ENCODE data around the gene RNASE12. TPM values are rescaled to one million over a fixed set of nuclear protein-coding genes. Genes with fewer than 3 reads are reported as not detected.

RNASE12 gene
- total RNA-seq, 1 experiment from 2014 or later, result not detected

DNA sequence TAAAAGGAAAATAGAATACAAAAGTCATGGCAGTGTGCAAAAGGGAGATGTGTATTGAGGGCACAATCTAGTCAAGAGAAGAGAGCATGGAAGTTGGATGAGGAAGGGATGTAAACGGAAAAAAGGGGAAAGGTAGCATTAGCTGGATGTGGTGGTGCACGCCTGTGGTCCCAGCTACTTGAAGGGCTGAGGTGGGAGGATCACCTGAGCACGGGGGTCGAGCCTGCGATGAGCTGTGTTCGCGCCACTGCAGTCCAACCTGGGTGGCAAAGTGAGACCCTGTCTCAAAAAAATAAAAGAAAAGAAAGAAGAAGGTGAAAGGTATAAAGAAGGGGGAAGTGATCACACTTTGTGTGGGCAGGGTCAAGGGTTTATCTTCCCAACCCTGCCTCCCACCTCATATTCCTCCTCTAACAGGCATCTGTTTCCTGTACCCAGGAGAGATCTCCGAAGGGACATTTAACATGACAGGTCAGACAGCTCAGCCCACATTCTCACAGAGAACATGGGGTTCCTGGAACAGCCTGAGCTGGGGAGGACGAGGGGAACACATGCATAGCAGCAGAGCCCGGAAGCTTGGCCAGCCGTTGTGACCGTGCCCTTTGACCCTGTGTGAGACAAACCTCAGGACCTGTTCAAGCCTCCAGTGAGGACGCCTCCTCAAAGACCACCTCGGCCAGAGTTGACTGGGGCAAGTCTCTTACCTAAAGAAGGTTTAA is 12.2 kb downstream of the RNASE12 start:
- no peak overlapping the region for H3K9ac ChIP-seq (ENCODE audit: extremely low read depth, insufficient read length, low read length)
- H3K4me1 ChIP-seq (ENCODE audit: insufficient read depth, low read length), result peaks cover 23% of the 10 kb centered on the region
- H4K91ac ChIP-seq (ENCODE audit: insufficient read length, low read depth, low read length), result no peak overlapping the region
- Mint-ChIP-seq H3K4me3 (peak overlapping the region in 1 of 2 experiments; percentile 37; a peak in 3 of 5 replicates), H3K4me1 (peaks cover 54 to 63% of the 10 kb centered on the region in 2 experiments), H3K9me3 (no peaks in the 10 kb centered on the region; a peak in 1 of 5 replicates), H3K27ac (peak overlapping the region; percentile 87 to 96 (median 96)), H3K36me3 (ENCODE audit: insufficient read depth in 1 of 3, low read depth in 3 of 3) (peaks cover 0 to 1% (median 0%) of the 10 kb centered on the region in 3 experiments; a peak in 2 of 7 replicates), H3K27me3 (ENCODE audit: low read depth) (no peaks in the 10 kb centered on the region)
- H3K4ac ChIP-seq (ENCODE audit: low read depth, low read length), result no peak overlapping the region
- H4K20me1 ChIP-seq (ENCODE audit: control insufficient read depth, insufficient read depth, insufficient read length), result no peaks in the 10 kb centered on the region
- no CpG with 5 or more reads among the region's 14 CpGs for WGBS (ENCODE audit: extremely low coverage, insufficient read length, low lambda C conversion rate)
- TF ChIP-seq, protein P1, sequence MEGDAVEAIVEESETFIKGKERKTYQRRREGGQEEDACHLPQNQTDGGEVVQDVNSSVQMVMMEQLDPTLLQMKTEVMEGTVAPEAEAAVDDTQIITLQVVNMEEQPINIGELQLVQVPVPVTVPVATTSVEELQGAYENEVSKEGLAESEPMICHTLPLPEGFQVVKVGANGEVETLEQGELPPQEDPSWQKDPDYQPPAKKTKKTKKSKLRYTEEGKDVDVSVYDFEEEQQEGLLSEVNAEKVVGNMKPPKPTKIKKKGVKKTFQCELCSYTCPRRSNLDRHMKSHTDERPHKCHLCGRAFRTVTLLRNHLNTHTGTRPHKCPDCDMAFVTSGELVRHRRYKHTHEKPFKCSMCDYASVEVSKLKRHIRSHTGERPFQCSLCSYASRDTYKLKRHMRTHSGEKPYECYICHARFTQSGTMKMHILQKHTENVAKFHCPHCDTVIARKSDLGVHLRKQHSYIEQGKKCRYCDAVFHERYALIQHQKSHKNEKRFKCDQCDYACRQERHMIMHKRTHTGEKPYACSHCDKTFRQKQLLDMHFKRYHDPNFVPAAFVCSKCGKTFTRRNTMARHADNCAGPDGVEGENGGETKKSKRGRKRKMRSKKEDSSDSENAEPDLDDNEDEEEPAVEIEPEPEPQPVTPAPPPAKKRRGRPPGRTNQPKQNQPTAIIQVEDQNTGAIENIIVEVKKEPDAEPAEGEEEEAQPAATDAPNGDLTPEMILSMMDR (conservative IDR thresholded peaks at IDR 0.05), result no peak
- H3T11ph ChIP-seq (ENCODE audit: low read length), result no peak overlapping the region
- no peaks in the 10 kb centered on the region for H3K79me2 ChIP-seq (ENCODE audit: insufficient read depth, low read length)
- H2BK20ac ChIP-seq (ENCODE audit: low read depth, low read length, poor library complexity, severe bottlenecking), result no peak overlapping the region
- no peak overlapping the region for H2AFZ ChIP-seq (ENCODE audit: low read length)
- H4K8ac ChIP-seq (replicated peaks; ENCODE audit: insufficient read length, low read depth, low read length), result peak overlapping the region; percentile 70
- H3K4me2 ChIP-seq (ENCODE audit: insufficient read depth, insufficient read length, low read length), result peak overlapping the region; percentile 18
- H2BK12ac ChIP-seq (ENCODE audit: insufficient read length, low read depth, low read length), result peak overlapping the region; percentile 68
- H2BK15ac ChIP-seq (ENCODE audit: low read depth, low read length), result no peak overlapping the region; the same call in 1 of the 2 replicates
- H3K23ac ChIP-seq (ENCODE audit: insufficient read length, low read depth, low read length), result no peak overlapping the region
- H4K5ac ChIP-seq (ENCODE audit: insufficient read length, low read depth, low read length), result no peak overlapping the region
- peak overlapping the region; percentile 78 for H3K18ac ChIP-seq (ENCODE audit: insufficient read length, low read depth, low read length)
- peak overlapping the region; percentile 71 for H3K27ac ChIP-seq (ENCODE audit: insufficient read length, low read depth, low read length)
- no peaks in the 10 kb centered on the region for H3K9me3 ChIP-seq (ENCODE audit: control insufficient read depth, low read depth, low read length)
- H3K23me2 ChIP-seq (ENCODE audit: insufficient read length, low read depth, low read length, poor library complexity, severe bottlenecking), result no peaks in the 10 kb centered on the region
- no peak overlapping the region for H2BK120ac ChIP-seq (ENCODE audit: low read depth, low read length, poor library complexity, severe bottlenecking)
- H2AK5ac ChIP-seq (ENCODE audit: insufficient read length, low read length), result no peak overlapping the region
- peak overlapping the region; percentile 78 for H3K14ac ChIP-seq (ENCODE audit: insufficient read depth, low read length)
- DNase-seq, result no peak
- no peaks in the 10 kb centered on the region for H3K79me1 ChIP-seq (ENCODE audit: insufficient read depth, low read depth, low read length, poor library complexity, severe bottlenecking)
- peak overlapping the region; percentile 1 for H2BK5ac ChIP-seq (ENCODE audit: insufficient read length, low read length)
- H3K56ac ChIP-seq (ENCODE audit: insufficient read length, low read depth, low read length), result no peak overlapping the region
- no peaks in the 10 kb centered on the region for H3K27me3 ChIP-seq (ENCODE audit: insufficient read depth, low read length)

All from H9 (cell line).